Keratinocyte (primary cell): ENCODE data around the gene CHRNG. TPM values are rescaled to one million over a fixed set of nuclear protein-coding genes. Genes with fewer than 3 reads are reported as not detected.

ENCODE experiments used
- DNase-seq: peaks from one replicate; pipeline ENCODE4 v3.0.0-alpha.2; 2011; ENCODE audit warnings: low read depth, missing footprints, low spot score
- FAIRE-seq: peaks from 2 replicates; lab custom pipeline; 2011; peaks lifted over from hg19 to GRCh38; lab: Jason Lieb, UNC
- H2AFZ ChIP-seq: 2 replicates; pipeline ENCODE4 v1.6.0; 2012; ENCODE audit warnings: low read length, control low read depth, inconsistent platforms; ENCODE audit not compliant: control insufficient read depth
- H3K27ac ChIP-seq: 2 replicates; pipeline ENCODE4 v1.5.1; 2011; ENCODE audit warnings: low read length; ENCODE audit not compliant: control insufficient read depth, insufficient read depth
- H3K27me3 ChIP-seq: 3 replicates; pipeline ENCODE4 v1.6.0; 2011; ENCODE audit warnings: low read length; ENCODE audit not compliant: control insufficient read depth, insufficient read depth; ENCODE audit errors: extremely low read depth
- H3K36me3 ChIP-seq, 2 experiments: 2 replicates in 1 of 2; 3 replicates in 1 of 2; pipeline ENCODE4 v1.5.1; 2011; ENCODE audit warnings: low read length in 2 of 2, mild to moderate bottlenecking in 1 of 2; ENCODE audit not compliant: control insufficient read depth in 2 of 2, insufficient read depth in 2 of 2; ENCODE audit errors: extremely low read depth in 1 of 2
- H3K4me1 ChIP-seq: 3 replicates; pipeline ENCODE4 v1.5.1; 2011; ENCODE audit warnings: low read length; ENCODE audit not compliant: control insufficient read depth, insufficient read depth; ENCODE audit errors: extremely low read depth
- H3K4me2 ChIP-seq: 3 replicates; pipeline ENCODE4 v1.6.0; 2011; ENCODE audit warnings: low read depth, low read length; ENCODE audit not compliant: control insufficient read depth, insufficient read depth; ENCODE audit errors: extremely low read depth
- H3K4me3 ChIP-seq, 3 experiments: fragments of 200-600 bp in 1 of 3; sonication (generic) in 1 of 3; 2 replicates in 2 of 3; 3 replicates in 1 of 3; pipeline ENCODE4 v1.5.1; 2011 to 2016; ENCODE audit warnings: low read length in 3 of 3, mild to moderate bottlenecking in 3 of 3, control low read depth in 2 of 3, inconsistent platforms in 1 of 3, low read depth in 1 of 3, mixed read lengths in 1 of 3, mixed run types in 1 of 3, moderate library complexity in 1 of 3; ENCODE audit not compliant: control insufficient read depth in 2 of 3, insufficient read depth in 2 of 3; ENCODE audit errors: extremely low read depth in 1 of 3
- H3K79me2 ChIP-seq: 2 replicates; pipeline ENCODE4 v1.6.0; 2012; ENCODE audit warnings: low read length; ENCODE audit not compliant: control insufficient read depth, insufficient read depth
- H3K9ac ChIP-seq: 3 replicates; pipeline ENCODE4 v1.6.0; 2011; ENCODE audit warnings: low read length; ENCODE audit not compliant: control insufficient read depth, insufficient read depth; ENCODE audit errors: extremely low read depth
- H3K9me1 ChIP-seq: 3 replicates; pipeline ENCODE4 v1.6.0; 2011; ENCODE audit warnings: low read length; ENCODE audit not compliant: control insufficient read depth, insufficient read depth; ENCODE audit errors: extremely low read depth
- H3K9me3 ChIP-seq: 2 replicates; pipeline ENCODE4 v1.5.1; 2012; ENCODE audit warnings: low read depth, low read length; ENCODE audit not compliant: control insufficient read depth
- H4K20me1 ChIP-seq: 3 replicates; pipeline ENCODE4 v1.6.0; 2011; ENCODE audit warnings: low read length; ENCODE audit not compliant: control insufficient read depth, insufficient read depth; ENCODE audit errors: extremely low read depth
- CTCF ChIP-seq, 3 experiments: IDR thresholded peaks in 1 of 3; conservative IDR thresholded peaks in 1 of 3; optimal IDR thresholded peaks in 1 of 3; 2 replicates in 2 of 3; 3 replicates in 1 of 3; pipeline versions ENCODE3 to v1.5.1; 2011; ENCODE audit warnings: low read length in 3 of 3, mild to moderate bottlenecking in 3 of 3, moderate library complexity in 2 of 3, control low read depth in 1 of 3, inconsistent platforms in 1 of 3; ENCODE audit not compliant: insufficient read depth in 2 of 3; ENCODE audit errors: extremely low read depth in 1 of 3
- EZH2 ChIP-seq: IDR thresholded peaks from one replicate; pipeline ENCODE4 v1.6.1; 2012; ENCODE audit warnings: inconsistent platforms, mild to moderate bottlenecking, low read length, moderate library complexity
- dilution Hi-C: fragments of 300-500 bp; cut with MboI; formaldehyde crosslinking; loops from one replicate; pipeline ENCODE4 v1.7.0; 2020; ENCODE audit warnings: low sequenced_read_pairs; ENCODE audit not compliant: extremely low pct_ligation_motif_present
- polyA plus RNA-seq, 5 experiments: library from polyadenylated mRNA; depleted of rRNA in 3 of 5; stranded (reverse) in 3 of 5; stranded (forward) in 1 of 5; unstranded in 1 of 5; fragments of >200 nt; gene quantifications; 1 replicate in 1 of 5; 2 replicates in 3 of 5; 3 replicates in 1 of 5; pipeline versions ENCODE4 v1.2.1 to v1.2.3, GENCODE V29; 2011 to 2012; ENCODE audit warnings: missing spikeins in 2 of 5, low read depth in 1 of 5, low replicate concordance in 1 of 5

The CHRNG gene
- polyA plus RNA-seq, 1 donor (not counting 4 experiments of a cell fraction or from before 2014, with no cell fraction given): not detected

GRCh38 chr2:232533944-232534710 lies 5.4 kb upstream of the CHRNG start:
- dilution Hi-C loops: no loop called here
- FAIRE-seq (no peak), DNase-seq (no peak)

GRCh38 chr2:232534940-232535651 lies 4.4 kb upstream of the CHRNG start:
- dilution Hi-C loops: no loop called here
- peaks cover 3% of the 10 kb centered on the region for H3K4me1 ChIP-seq
- no peaks in the 10 kb centered on the region for H3K9me1 ChIP-seq
- H3K79me2 ChIP-seq: no peaks in the 10 kb centered on the region
- TF ChIP-seq EZH2: no peak
- no peak for TF ChIP-seq CTCF (optimal IDR thresholded peaks at IDR 0.05 in 1 of 3, IDR thresholded peaks at IDR 0.05 in 1 of 3, conservative IDR thresholded peaks at IDR 0.05 in 1 of 3; ENCODE audit: extremely low read depth in 1 of 3, insufficient read depth in 2 of 3, low read length in 3 of 3)
- no peaks in the 10 kb centered on the region for H3K9me3 ChIP-seq
- H3K9ac ChIP-seq: no peak overlapping the region
- H3K27ac ChIP-seq: no peak overlapping the region
- DNase-seq (no peak), FAIRE-seq (no peak)
- H3K36me3 ChIP-seq: no peaks in the 10 kb centered on the region
- H2AFZ ChIP-seq: no peak overlapping the region
- no peak overlapping the region for H3K4me2 ChIP-seq
- H4K20me1 ChIP-seq: no peaks in the 10 kb centered on the region
- no peaks in the 10 kb centered on the region for H3K27me3 ChIP-seq
- H3K4me3 ChIP-seq: no peak overlapping the region

More at GRCh38 chr2:232533944-232534710, 5.4 kb upstream of the CHRNG start:
- Histone ChIP-seq H3K9me3 (no peaks in the 10 kb centered on the region), H3K9ac (no peak overlapping the region), H2AFZ (no peak overlapping the region), H3K4me1 (peaks cover under 1% of the 10 kb centered on the region), H4K20me1 (no peaks in the 10 kb centered on the region), H3K9me1 (no peaks in the 10 kb centered on the region), H3K27me3 (no peaks in the 10 kb centered on the region), H3K79me2 (no peaks in the 10 kb centered on the region), H3K4me2 (no peak overlapping the region), H3K4me3 (no peak overlapping the region), H3K36me3 (no peaks in the 10 kb centered on the region), H3K27ac (no peak overlapping the region)
- TF ChIP-seq CTCF (optimal IDR thresholded peaks at IDR 0.05 in 1 of 3, IDR thresholded peaks at IDR 0.05 in 1 of 3, conservative IDR thresholded peaks at IDR 0.05 in 1 of 3; ENCODE audit: extremely low read depth in 1 of 3, insufficient read depth in 2 of 3, low read length in 3 of 3) (no peak), EZH2 (no peak)
